PC-3 (cell line): ENCODE data around the gene STRADA. TPM values are rescaled to one million over a fixed set of nuclear protein-coding genes. Genes with fewer than 3 reads are reported as not detected.

Experiments
- ATAC-seq: fragments of 200-7000 bp; cut with Tn5 transposase; 2 replicates; pipeline ENCODE4 v1.9.1; 2020; ENCODE audit warnings: mild to moderate bottlenecking, moderate library complexity
- BruUV-seq: library from RNA; stranded (reverse); fragments of 400-500 nt; replicated peaks from 2 replicates; lab custom pipeline; 2021; lab: Mats Ljungman, UMichigan
- CTCF ChIA-PET: fragments of 300-600 bp; sonication (Branson Sonifier 250); formaldehyde crosslinking; loops from one replicate; lab custom pipeline; 2022; ENCODE audit warnings: antibody characterized with exemption; lab: Charles Lee
- POLR2A ChIA-PET: fragments of 300-600 bp; sonication (Branson Sonifier 250); formaldehyde crosslinking; loops from one replicate; lab custom pipeline; 2022; ENCODE audit warnings: antibody characterized with exemption; ENCODE audit not compliant: unreplicated experiment; lab: Charles Lee
- DNase-seq: peaks from one replicate; pipeline ENCODE4 v3.0.0-alpha.2; 2015
- H2AFZ ChIP-seq: fragments of 300-600 bp; sonication (generic); 2 replicates; pipeline ENCODE4 v1.6.0; 2016; ENCODE audit warnings: antibody characterized with exemption, low read length
- H3F3A ChIP-seq: fragments of 300-600 bp; sonication (generic); one replicate; pipeline ENCODE4 v1.6.0; 2017; ENCODE audit warnings: antibody characterized with exemption, low read length, control low read depth, mild to moderate bottlenecking; ENCODE audit not compliant: unreplicated experiment
- H3K27ac ChIP-seq: fragments of 300-600 bp; sonication (generic); 2 replicates; pipeline ENCODE4 v1.5.1; 2016; ENCODE audit warnings: mild to moderate bottlenecking, low read length
- H3K27me3 ChIP-seq: fragments of 300-600 bp; sonication (generic); 2 replicates; pipeline ENCODE4 v1.6.1; 2016; ENCODE audit warnings: low read length, mixed read lengths
- H3K36me3 ChIP-seq: fragments of 300-600 bp; sonication (generic); 2 replicates; pipeline ENCODE4 v1.6.1; 2016; ENCODE audit warnings: low read depth, mixed run types, low read length, mixed read lengths
- H3K4me1 ChIP-seq: fragments of 300-600 bp; sonication (generic); 2 replicates; pipeline ENCODE4 v1.5.1; 2016; ENCODE audit warnings: low read length; ENCODE audit not compliant: insufficient read depth
- H3K4me2 ChIP-seq: fragments of 300-600 bp; sonication (generic); 2 replicates; pipeline ENCODE4 v1.6.0; 2016; ENCODE audit warnings: low read length
- H3K4me3 ChIP-seq: fragments of 300-600 bp; sonication (generic); 2 replicates; pipeline ENCODE4 v1.5.1; 2016; ENCODE audit warnings: mild to moderate bottlenecking, low read length, mixed read lengths
- H3K79me2 ChIP-seq: fragments of 300-600 bp; sonication (generic); 2 replicates; pipeline ENCODE4 v1.6.1; 2017; ENCODE audit warnings: low read length, mixed read lengths
- H3K9ac ChIP-seq: fragments of 300-600 bp; sonication (generic); 2 replicates; pipeline ENCODE4 v1.6.0; 2016; ENCODE audit warnings: mild to moderate bottlenecking, low read length
- H3K9me2 ChIP-seq: fragments of 300-600 bp; sonication (generic); replicated peaks from 2 replicates; pipeline ENCODE4 v1.6.1; 2016; ENCODE audit warnings: mixed run types, low read length, mixed read lengths
- H3K9me3 ChIP-seq: fragments of 300-600 bp; sonication (generic); 2 replicates; pipeline ENCODE4 v1.6.1; 2016; ENCODE audit warnings: low read length, mixed read lengths
- H4K20me1 ChIP-seq: fragments of 300-600 bp; sonication (generic); 2 replicates; pipeline ENCODE4 v1.6.1; 2016; ENCODE audit warnings: low read length, mixed read lengths
- EZH2 ChIP-seq: fragments of 300-600 bp; sonication (generic); IDR thresholded peaks from one replicate; pipeline ENCODE4 v1.6.1; 2017; ENCODE audit warnings: antibody characterized with exemption, mild to moderate bottlenecking, low read length; ENCODE audit not compliant: unreplicated experiment
- EZH2phosphoT487 ChIP-seq: fragments of 300-600 bp; sonication (generic); IDR thresholded peaks from 2 replicates; pipeline ENCODE4 v1.6.1; 2018; ENCODE audit warnings: mild to moderate bottlenecking, antibody characterized with exemption, low read length, borderline replicate concordance
- intact Hi-C: fragments of 100-400 bp; cut with micrococcal nuclease; formaldehyde crosslinking; loops from 2 replicates; pipeline ENCODE4 v1.9.0; 2023
- total RNA-seq: library from RNA; depleted of rRNA; stranded (reverse); fragments of >200 nt; gene quantifications from 2 replicates; pipeline ENCODE4 v1.2.3, GENCODE V29; 2014
- TF ChIP-seq, protein P1 (sequence below): fragments of 300-600 bp; sonication (generic); conservative IDR thresholded peaks from 2 replicates; pipeline ENCODE4 v1.5.1; 2017; ENCODE audit warnings: antibody characterized with exemption, low read depth, mild to moderate bottlenecking, low read length

Gene STRADA
- total RNA-seq, 1 experiment from 2014 or later: 17.9 TPM

DNA sequence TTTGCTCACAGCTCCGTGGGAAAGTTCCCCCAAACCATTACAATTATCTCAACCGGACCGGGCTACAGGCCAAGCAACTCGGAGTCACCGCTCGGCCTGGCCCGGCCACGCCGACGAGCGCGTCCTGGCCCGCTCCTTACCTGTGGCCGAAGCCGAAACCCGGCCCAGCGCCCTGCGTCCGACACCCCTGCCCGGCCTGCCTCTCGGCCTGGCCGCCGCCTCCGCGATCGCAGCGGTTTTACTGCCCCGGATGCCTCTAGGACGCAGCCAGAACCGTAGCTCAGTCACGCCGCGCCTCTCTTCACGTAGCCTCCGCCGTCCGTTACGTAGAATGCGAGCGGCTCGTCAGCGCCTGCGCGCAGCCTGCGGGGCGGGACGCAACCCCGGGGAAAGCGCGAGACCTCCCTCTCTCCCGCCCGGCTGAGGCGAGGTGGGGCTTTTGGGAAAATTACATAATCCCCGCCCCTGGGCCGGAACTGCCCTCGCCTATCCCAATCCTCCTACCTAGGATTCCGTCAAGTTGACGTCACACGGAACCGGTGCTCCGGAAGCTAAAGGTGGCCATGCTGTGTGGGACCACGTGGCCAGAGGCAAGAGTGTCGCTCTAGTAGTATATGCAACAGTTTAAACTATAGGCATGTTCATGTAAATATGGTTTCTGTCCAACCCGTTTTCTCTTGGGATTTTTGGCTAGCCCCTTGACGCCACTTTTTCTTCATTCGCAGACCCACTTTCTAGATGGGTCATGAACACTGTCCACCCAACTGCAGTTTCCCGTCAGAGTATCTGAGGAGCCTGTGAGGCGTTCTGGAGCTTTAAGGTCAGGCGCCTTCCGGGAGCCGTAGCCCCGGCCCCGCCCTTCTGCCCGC lies 31.9 kb upstream of the STRADA start, which contains the start of gene CCDC47:
Gene CCDC47 (minus strand): TSS at position 326 of the 869 bp plus-strand sequence. CDS start 7,422 bp downstream, outside the sequence.
- ChIA-PET POLR2A (interaction anchor here (0.5 to 1.1 kb wide), 10 partner anchors 16 to 527 kb away, joined by 3 to 7 read pairs (median 4); partner anchors contain the start of gene SMARCD2), CTCF (interaction anchor here (0.6 to 1.1 kb wide), 3 partner anchors 53 to 312 kb away, joined by 3 to 4 read pairs (median 4); no protein-coding TSS in a partner anchor)
- H3K4me3 ChIP-seq: peak within 1 kb of the TSS; percentile 88
- H3K27me3 ChIP-seq: no peaks in the 10 kb centered on the region
- H3K36me3 ChIP-seq: peaks cover 21% of the 10 kb centered on the region; the same call in 1 of the 2 replicates
- peaks cover 34% of the 10 kb centered on the region for H3K4me1 ChIP-seq
- DNase-seq (peak; percentile 100), ATAC-seq (peak; percentile 87)
- H3K9ac ChIP-seq: peak within 1 kb of the TSS; percentile 98
- H3K4me2 ChIP-seq: peak within 1 kb of the TSS; percentile 88
- H3K79me2 ChIP-seq: peaks cover 94% of the 10 kb centered on the region
- H3F3A ChIP-seq: no peaks in the 10 kb centered on the region
- peak within 1 kb of the TSS; percentile 98 for H3K27ac ChIP-seq
- TF ChIP-seq, protein P1, sequence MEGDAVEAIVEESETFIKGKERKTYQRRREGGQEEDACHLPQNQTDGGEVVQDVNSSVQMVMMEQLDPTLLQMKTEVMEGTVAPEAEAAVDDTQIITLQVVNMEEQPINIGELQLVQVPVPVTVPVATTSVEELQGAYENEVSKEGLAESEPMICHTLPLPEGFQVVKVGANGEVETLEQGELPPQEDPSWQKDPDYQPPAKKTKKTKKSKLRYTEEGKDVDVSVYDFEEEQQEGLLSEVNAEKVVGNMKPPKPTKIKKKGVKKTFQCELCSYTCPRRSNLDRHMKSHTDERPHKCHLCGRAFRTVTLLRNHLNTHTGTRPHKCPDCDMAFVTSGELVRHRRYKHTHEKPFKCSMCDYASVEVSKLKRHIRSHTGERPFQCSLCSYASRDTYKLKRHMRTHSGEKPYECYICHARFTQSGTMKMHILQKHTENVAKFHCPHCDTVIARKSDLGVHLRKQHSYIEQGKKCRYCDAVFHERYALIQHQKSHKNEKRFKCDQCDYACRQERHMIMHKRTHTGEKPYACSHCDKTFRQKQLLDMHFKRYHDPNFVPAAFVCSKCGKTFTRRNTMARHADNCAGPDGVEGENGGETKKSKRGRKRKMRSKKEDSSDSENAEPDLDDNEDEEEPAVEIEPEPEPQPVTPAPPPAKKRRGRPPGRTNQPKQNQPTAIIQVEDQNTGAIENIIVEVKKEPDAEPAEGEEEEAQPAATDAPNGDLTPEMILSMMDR: no peak
- no peak for TF ChIP-seq EZH2phosphoT487
- TF ChIP-seq EZH2: no peak
- intact Hi-C loops: loop anchor here (1.0 to 10.0 kb wide), 4 partner anchors 12 to 339 kb away; partner anchors contain the start of genes FTSJ3, PSMC5 and STRADA
- peaks cover 55% of the 10 kb centered on the region for H4K20me1 ChIP-seq
- H2AFZ ChIP-seq: peak within 1 kb of the TSS; percentile 63
- BruUV-seq: no TSS peak
- H3K9me2 ChIP-seq: no peaks in the 10 kb centered on the region
- no peaks in the 10 kb centered on the region for H3K9me3 ChIP-seq

DNA sequence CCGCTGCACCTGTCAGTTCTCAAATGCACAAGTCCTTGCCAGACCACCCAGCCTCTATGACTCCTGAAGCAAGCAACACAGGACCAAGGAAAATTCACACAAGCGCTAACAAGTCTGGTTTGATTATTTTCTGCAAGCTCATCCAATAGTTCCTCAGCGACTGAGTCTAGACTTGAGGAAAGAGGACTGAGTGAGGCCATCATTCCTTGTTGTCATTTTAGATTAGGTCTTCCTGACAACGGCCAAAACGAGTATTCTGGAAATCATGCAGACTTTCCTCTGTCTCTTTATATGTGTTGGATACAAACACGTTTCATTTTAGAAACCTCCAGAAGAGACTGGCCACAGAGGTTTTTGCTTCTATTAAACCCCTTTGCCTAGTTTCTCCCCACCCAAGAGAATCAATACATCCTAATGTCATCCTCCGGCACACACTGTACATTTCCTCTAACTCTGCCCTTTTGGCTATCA lies 31.2 kb upstream of the STRADA start:
- peaks cover 21% of the 10 kb centered on the region; the same call in 1 of the 2 replicates for H3K36me3 ChIP-seq
- no peaks in the 10 kb centered on the region for H3K27me3 ChIP-seq
- ATAC-seq: no peak
- ChIA-PET POLR2A (interaction anchor here (0.6 to 1.1 kb wide), 3 partner anchors 15 to 328 kb away, joined by 3 to 7 read pairs (median 4); partner anchors contain the start of gene SMARCD2), CTCF (interaction anchor here (0.6 to 1.1 kb wide), 2 partner anchors 53 to 62 kb away, joined by 3 to 4 read pairs; no protein-coding TSS in a partner anchor)
- H3K4me2 ChIP-seq: peak overlapping the region; percentile 87
- TF ChIP-seq, protein P1: no peak
- TF ChIP-seq EZH2: no peak
- no peak for TF ChIP-seq EZH2phosphoT487
- intact Hi-C loops: loop anchor here (1.0 to 10.0 kb wide), 4 partner anchors 12 to 338 kb away; partner anchors contain the start of genes FTSJ3, PSMC5 and STRADA
- no peaks in the 10 kb centered on the region for H3K9me2 ChIP-seq
- H3K9ac ChIP-seq: peak overlapping the region; percentile 98
- peaks cover 52% of the 10 kb centered on the region for H4K20me1 ChIP-seq
- peaks cover 94% of the 10 kb centered on the region for H3K79me2 ChIP-seq
- H3F3A ChIP-seq: no peaks in the 10 kb centered on the region
- peak overlapping the region; percentile 98 for H3K27ac ChIP-seq
- H3K4me1 ChIP-seq: peaks cover 28% of the 10 kb centered on the region
- DNase-seq: peak; percentile 30
- no peaks in the 10 kb centered on the region for H3K9me3 ChIP-seq
- TSS peak; percentile 80 for BruUV-seq
- H3K4me3 ChIP-seq: peak overlapping the region; percentile 88
- H2AFZ ChIP-seq: peak overlapping the region; percentile 63
